Calu3 (cell line): ENCODE measurements around the gene ISLR. TPM values are rescaled to one million over a fixed set of nuclear protein-coding genes. Genes with fewer than 3 reads are reported as not detected.

Source experiments
- BruUV-seq: library from RNA; stranded (reverse); fragments of 400-500 nt; replicated peaks from 2 replicates; lab custom pipeline; 2021; lab: Mats Ljungman, UMichigan
- CTCF ChIA-PET: fragments of 300-600 bp; sonication (Branson Sonifier 250); formaldehyde crosslinking; loops from one replicate; lab custom pipeline; 2022; ENCODE audit warnings: antibody characterized with exemption; lab: Charles Lee
- DNase-seq: peaks from one replicate; pipeline ENCODE4 v3.0.0; 2022
- H3K27ac Mint-ChIP-seq: one replicate; pipeline ENCODE4 v1.8.0; 2022; ENCODE audit warnings: mixed read lengths; ENCODE audit not compliant: unreplicated experiment
- H3K27me3 Mint-ChIP-seq: one replicate; pipeline ENCODE4 v1.8.0; 2022; ENCODE audit warnings: mixed read lengths; ENCODE audit not compliant: unreplicated experiment
- H3K36me3 Mint-ChIP-seq: one replicate; pipeline ENCODE4 v1.8.0; 2022; ENCODE audit warnings: mild to moderate bottlenecking, moderate library complexity, mixed read lengths; ENCODE audit not compliant: insufficient read depth, unreplicated experiment
- H3K4me1 Mint-ChIP-seq: one replicate; pipeline ENCODE4 v1.8.0; 2022; ENCODE audit warnings: mild to moderate bottlenecking, low read depth, mixed read lengths; ENCODE audit not compliant: unreplicated experiment
- H3K4me3 Mint-ChIP-seq: one replicate; pipeline ENCODE4 v1.8.0; 2022; ENCODE audit warnings: mild to moderate bottlenecking, low read depth, moderate library complexity, mixed read lengths; ENCODE audit not compliant: unreplicated experiment
- H3K9me3 Mint-ChIP-seq: one replicate; pipeline ENCODE4 v1.8.0; 2022; ENCODE audit warnings: low read depth, mixed read lengths; ENCODE audit not compliant: unreplicated experiment
- intact Hi-C: fragments of 100-400 bp; cut with micrococcal nuclease; formaldehyde crosslinking; loops from one replicate; pipeline ENCODE4 v1.10.0; 2022; ENCODE audit not compliant: unreplicated experiment
- total RNA-seq: library from RNA; stranded (reverse); gene quantifications from 2 replicates; pipeline ENCODE4 v1.2.3, GENCODE V29; 2022
- TF ChIP-seq, protein P1 (sequence below): fragments of 200-600 bp; IDR thresholded peaks from one replicate; pipeline ENCODE4 v1.8.0; 2022; ENCODE audit warnings: antibody characterized with exemption; ENCODE audit not compliant: unreplicated experiment

The ISLR gene
- total RNA-seq, 1 experiment from 2014 or later = not detected

DNA sequence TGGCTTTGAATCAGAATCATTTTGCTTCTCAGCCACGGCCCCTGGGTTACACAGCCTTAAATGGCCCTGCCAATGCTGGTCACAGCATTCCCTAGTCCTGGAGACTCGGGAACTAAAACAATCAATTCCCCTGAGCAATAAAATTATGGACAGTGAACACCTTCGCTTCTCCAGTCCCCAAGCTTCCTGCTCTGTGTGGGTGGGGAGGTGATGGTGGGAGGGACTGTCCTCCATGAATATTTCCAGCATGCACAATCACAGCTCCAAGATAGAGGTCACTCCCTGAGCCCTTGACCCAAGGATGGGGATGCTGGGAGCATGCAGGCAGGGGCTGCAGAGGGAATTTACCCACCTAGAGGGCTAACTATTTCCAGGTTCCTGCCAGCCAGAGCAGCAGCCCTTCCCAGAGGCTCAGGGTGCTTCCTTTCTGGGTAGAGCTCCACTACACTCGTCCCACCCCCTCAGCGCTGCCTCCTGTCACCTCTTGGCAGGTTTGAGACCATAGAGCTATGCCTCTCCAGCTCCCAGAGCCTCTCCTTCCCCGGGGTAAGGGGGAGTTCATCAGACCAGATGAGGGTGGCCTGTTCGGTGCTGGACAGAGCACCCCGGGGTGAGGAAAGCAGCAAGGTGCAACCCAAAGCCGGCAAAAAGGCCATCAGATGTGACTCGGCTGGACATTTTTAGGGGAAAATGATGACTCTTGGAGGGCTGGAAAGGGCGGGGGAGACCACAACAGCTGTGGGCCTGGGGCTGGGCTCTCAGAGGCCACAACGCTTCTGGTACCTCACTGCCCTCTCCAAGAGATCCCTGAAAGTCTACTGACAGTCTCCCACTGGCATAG is 48.1 kb downstream of the ISLR start:
- Mint-ChIP-seq H3K27ac (no peak overlapping the region), H3K4me3 (no peak overlapping the region), H3K27me3 (peaks cover 18% of the 10 kb centered on the region), H3K36me3 (peaks cover 9% of the 10 kb centered on the region), H3K4me1 (peaks cover 45% of the 10 kb centered on the region), H3K9me3 (no peaks in the 10 kb centered on the region)
- TF ChIP-seq, protein P1, sequence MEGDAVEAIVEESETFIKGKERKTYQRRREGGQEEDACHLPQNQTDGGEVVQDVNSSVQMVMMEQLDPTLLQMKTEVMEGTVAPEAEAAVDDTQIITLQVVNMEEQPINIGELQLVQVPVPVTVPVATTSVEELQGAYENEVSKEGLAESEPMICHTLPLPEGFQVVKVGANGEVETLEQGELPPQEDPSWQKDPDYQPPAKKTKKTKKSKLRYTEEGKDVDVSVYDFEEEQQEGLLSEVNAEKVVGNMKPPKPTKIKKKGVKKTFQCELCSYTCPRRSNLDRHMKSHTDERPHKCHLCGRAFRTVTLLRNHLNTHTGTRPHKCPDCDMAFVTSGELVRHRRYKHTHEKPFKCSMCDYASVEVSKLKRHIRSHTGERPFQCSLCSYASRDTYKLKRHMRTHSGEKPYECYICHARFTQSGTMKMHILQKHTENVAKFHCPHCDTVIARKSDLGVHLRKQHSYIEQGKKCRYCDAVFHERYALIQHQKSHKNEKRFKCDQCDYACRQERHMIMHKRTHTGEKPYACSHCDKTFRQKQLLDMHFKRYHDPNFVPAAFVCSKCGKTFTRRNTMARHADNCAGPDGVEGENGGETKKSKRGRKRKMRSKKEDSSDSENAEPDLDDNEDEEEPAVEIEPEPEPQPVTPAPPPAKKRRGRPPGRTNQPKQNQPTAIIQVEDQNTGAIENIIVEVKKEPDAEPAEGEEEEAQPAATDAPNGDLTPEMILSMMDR = no peak
- intact Hi-C loops = no loop called here
- no peak for DNase-seq
- BruUV-seq = no TSS peak
- CTCF ChIA-PET = interaction anchor here (2.0 kb wide), 1 partner anchor 9 kb away, joined by 7 read pairs; no protein-coding TSS in a partner anchor

DNA sequence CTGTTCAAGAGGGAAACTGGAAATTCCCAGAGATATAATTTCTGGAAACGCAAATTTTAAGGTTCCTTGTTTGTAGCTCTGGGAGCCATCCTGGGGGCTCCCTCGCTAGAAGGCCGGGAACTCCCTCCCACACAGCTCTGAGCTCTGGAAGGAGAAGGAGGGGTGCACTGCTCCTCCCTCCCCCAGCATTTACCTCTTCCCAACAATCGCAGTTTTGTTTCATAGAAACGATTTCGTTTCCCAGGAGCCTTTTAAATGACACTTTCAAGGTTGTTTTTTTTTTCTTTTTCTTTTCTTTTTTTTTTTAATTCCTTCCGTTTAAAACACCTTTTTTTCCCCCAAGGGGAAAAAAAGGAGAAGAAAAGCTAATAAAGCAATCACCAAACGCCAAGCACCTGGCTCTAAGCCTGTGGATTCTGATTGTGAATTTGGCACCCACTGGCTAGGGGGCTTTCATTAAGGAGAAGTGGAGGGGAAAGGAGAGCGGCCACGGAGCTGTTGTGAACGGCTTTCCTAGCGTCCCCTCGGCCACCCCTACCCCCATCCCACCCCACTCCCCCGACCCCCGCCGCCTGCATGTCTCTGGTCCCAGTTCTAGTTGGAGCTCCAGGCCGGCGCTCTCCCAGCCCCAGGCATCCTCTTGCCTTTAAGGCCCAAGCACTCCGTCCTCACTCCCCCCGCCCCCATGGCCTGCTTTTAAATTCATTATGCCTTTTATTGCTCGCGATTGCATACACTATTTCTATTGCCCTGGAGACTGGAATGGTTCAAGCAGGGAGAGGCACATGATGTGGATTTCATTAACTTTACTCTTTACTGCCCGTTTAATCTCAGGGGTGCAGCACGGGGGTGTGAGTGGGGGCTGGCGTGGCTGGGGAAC is 49.0 kb downstream of the ISLR start:
- peaks cover 38% of the 10 kb centered on the region for H3K4me1 Mint-ChIP-seq
- CTCF ChIA-PET = interaction anchor here (0.8 to 2.0 kb wide), 2 partner anchors 8 to 353 kb away, joined by 7 to 9 read pairs; no protein-coding TSS in a partner anchor
- no peak overlapping the region for H3K4me3 Mint-ChIP-seq
- BruUV-seq = no TSS peak
- DNase-seq = no peak
- peaks cover 3% of the 10 kb centered on the region for H3K36me3 Mint-ChIP-seq
- intact Hi-C loops = no loop called here
- H3K27me3 Mint-ChIP-seq = peaks cover 19% of the 10 kb centered on the region
- no peak overlapping the region for H3K27ac Mint-ChIP-seq
- TF ChIP-seq, protein P1 = no peak
- no peaks in the 10 kb centered on the region for H3K9me3 Mint-ChIP-seq

DNA sequence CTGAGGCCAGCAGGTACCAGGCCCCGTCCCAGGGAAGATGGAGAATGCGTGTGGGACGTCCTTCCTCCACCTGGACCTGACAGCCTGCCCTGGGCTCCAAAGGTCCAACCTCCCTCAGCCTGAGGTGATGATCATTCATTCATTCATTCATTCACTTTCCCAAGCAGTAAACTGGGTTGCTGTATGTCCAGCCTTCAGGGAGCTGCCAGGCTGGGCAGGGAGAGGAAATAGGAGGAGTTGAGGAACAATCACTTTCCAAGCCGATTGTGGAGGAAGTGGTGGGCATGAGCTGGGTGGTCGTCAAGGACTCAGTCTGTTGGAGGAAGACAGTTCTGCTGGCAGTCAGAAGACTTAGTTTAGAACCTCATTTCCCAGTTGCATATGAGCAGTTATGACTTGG is 52.4 kb downstream of the ISLR start:
- BruUV-seq = no TSS peak
- Mint-ChIP-seq H3K36me3 (peaks cover 3% of the 10 kb centered on the region), H3K9me3 (no peaks in the 10 kb centered on the region), H3K4me3 (no peak overlapping the region), H3K27ac (no peak overlapping the region), H3K4me1 (peaks cover 25% of the 10 kb centered on the region), H3K27me3 (peaks cover 12% of the 10 kb centered on the region)
- DNase-seq = no peak
- CTCF ChIA-PET = no interaction called here
- intact Hi-C loops = no loop called here
- TF ChIP-seq, protein P1 = no peak

Other genes with a start within 250 kb of the ISLR start
- gene LOXL1, start 247.2 kb upstream of the ISLR start, total RNA-seq = 2.1 and 2.2 TPM in 2 replicates
- gene STOML1, start 181.4 kb upstream of the ISLR start, total RNA-seq = 18.3 and 19.7 TPM in 2 replicates
- 120 and 153 TPM in 2 replicates for gene PML, start 179.0 kb upstream of the ISLR start, total RNA-seq
- gene GOLGA6A, start 91.2 kb upstream of the ISLR start, total RNA-seq = not detected in 2 replicates
- not detected in 2 replicates for gene ISLR2, start 43.1 kb upstream of the ISLR start, total RNA-seq
- 5.9 and 8.4 TPM in 2 replicates for gene STRA6, start 29.1 kb downstream of the ISLR start, total RNA-seq
- gene CCDC33, start 62.6 kb downstream of the ISLR start, total RNA-seq = 2.1 and 2.7 TPM in 2 replicates
- gene CYP11A1, start 193.9 kb downstream of the ISLR start, total RNA-seq = not detected in 2 replicates